ENCODE data around the gene OR1L4.

OR1L4 gene

DNA sequence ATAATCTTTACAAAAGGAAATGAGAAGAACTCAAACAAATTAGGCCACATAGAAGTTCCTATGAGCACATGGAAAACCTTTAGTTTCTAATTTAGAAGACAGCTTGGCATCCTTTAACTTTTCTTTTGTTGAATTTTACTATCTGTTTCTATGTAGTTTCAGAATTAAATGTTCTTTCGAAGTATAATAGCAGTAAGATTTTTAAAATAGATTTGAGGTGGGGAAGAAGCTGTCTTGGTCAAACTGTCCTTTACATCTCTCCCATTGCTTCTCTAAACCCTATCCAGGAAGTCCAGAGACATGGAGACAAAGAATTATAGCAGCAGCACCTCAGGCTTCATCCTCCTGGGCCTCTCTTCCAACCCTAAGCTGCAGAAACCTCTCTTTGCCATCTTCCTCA lies at the start of gene OR1L4:
TSS of gene OR1L4 (plus strand) at position 301 of the 400 bp plus-strand sequence. CDS start at position 301, 0 bp downstream.
- no peak for DNase-seq

GRCh38 chr9:122684851-122685250 lies 38.9 kb upstream of the OR1L4 start:
- no peak for DNase-seq

- DNase-seq = no peak
These were observed 28.1 kb upstream of the OR1L4 start for GRCh38 chr9:122695696-122696095.

GRCh38 chr9:122718038-122718437 lies 5.8 kb upstream of the OR1L4 start:
- DNase-seq = no peak

DNA sequence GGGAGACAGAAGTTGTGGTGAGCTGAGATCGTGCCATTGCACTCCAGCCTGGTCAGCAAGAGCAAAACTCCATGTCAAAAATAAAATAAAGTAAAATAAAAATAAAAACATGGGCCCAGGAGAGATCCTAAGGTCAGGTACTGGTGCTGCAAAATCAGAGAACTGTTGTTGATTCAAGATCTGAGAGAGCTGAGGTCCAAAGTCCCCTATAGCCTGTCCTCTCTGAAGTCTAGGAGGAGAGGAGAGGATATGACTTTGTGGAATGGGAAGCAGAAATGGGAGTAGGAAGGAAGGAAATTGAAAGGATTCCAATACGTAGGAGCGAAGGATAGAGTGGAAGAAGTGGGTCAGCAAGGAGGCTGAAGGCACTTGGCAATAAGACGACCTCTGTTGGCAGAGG lies 4.6 kb upstream of the OR1L4 start:
- no peak for DNase-seq

- DNase-seq = no peak
These were observed 18.2 kb downstream of the OR1L4 start, which contains the start of gene OR1L6 for GRCh38 chr9:122742003-122742402. OR1L6 (plus strand) TSS chr9:122742303; CDS start chr9:122749848, 7,545 bp downstream.

DNA sequence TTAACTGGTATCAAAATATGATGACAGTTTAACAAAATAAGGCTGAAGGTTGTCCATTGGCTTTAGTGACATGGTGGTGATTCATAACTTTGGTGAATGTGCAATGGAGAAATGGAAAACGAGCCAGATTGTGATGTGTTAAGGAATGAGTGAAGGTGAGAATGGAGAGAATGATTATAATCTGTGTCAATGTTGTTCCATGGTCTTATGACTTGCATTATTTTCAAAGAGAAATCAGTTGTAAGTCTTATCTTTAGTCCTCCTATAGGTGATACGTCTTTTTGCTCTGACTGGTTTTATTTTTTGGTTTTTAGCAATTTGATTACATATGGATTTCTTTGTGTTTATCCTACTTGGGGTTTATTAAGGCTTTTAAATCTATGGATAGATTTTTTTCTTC lies 31.0 kb downstream of the OR1L4 start:
- DNase-seq = no peak

DNA sequence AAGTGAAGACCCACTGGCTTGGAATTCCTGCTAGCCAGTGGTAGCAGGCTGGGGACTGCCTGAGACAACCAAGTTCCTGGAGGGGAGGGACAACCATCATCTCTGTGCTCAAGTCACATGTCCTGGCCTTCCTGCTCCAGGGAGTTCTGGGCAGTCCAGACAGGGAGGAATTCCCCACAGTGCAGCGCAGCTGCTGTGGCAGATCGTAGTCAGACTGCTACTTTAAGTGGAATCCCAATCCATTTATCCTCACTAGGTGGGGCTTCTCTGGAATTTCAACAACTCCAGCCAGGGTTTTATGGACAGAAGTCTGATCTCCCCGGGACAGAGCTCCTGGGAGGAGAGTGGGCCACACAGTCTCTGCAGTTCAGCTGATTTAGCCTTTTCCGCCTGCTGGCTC lies 44.0 kb downstream of the OR1L4 start:
- DNase-seq = no peak
